Peyer's patch (tissue), 4 donors: ENCODE measurements around the gene ASB15.

ENCODE experiments used
- POLR2A ChIP-seq, 2 donors: fragments of 450-650 bp; IDR thresholded peaks; one replicate each; pipeline ENCODE4 v1.5.1; 2017; ENCODE audit warnings: antibody characterized with exemption in 2 of 2, mild to moderate bottlenecking in 2 of 2, moderate library complexity in 2 of 2
- TF ChIP-seq, protein P1 (sequence below), 6 experiments: fragments of 450-650 bp in 4 of 6; fragments of 200-600 bp in 2 of 6; sonication (generic) in 1 of 6; IDR thresholded peaks; one replicate each; pipeline ENCODE4 v1.5.1; 2017 to 2019; ENCODE audit warnings: antibody characterized with exemption in 6 of 6, mild to moderate bottlenecking in 3 of 6, moderate library complexity in 1 of 6

DNA sequence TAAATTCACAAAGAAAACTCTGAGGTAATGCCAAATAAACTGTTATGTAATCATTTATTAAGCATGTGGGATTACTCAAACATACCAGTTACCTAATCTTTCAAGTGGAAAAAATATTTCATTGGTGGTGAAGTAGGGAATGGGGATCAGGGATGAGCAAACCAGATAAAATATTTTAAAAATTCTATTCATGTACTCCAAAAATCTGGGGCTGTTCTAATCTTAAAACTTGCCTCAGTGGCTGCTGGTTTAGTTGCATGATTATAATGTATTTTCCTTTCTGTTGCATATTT, 73.5 kb downstream of the ASB15 start:
- TF ChIP-seq, protein P1, sequence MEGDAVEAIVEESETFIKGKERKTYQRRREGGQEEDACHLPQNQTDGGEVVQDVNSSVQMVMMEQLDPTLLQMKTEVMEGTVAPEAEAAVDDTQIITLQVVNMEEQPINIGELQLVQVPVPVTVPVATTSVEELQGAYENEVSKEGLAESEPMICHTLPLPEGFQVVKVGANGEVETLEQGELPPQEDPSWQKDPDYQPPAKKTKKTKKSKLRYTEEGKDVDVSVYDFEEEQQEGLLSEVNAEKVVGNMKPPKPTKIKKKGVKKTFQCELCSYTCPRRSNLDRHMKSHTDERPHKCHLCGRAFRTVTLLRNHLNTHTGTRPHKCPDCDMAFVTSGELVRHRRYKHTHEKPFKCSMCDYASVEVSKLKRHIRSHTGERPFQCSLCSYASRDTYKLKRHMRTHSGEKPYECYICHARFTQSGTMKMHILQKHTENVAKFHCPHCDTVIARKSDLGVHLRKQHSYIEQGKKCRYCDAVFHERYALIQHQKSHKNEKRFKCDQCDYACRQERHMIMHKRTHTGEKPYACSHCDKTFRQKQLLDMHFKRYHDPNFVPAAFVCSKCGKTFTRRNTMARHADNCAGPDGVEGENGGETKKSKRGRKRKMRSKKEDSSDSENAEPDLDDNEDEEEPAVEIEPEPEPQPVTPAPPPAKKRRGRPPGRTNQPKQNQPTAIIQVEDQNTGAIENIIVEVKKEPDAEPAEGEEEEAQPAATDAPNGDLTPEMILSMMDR (IDR thresholded peaks at IDR 0.05) = no peak
- no peak for TF ChIP-seq POLR2A (IDR thresholded peaks at IDR 0.05)
